ENCODE measurements around the gene C14orf93.

- TF ChIP-seq CTCF (IDR thresholded peaks at IDR 0.05) (peak; percentile 82), ZFX (IDR thresholded peaks at IDR 0.05; ENCODE audit: borderline replicate concordance) (no peak)
Measured at GRCh38 chr14:22973217-22974032, 36.5 kb downstream of the C14orf93 start.

Measured in 22Rv1 (cell line).